ENCODE results near the gene CLIC4. TPM values are rescaled to one million over a fixed set of nuclear protein-coding genes. Genes with fewer than 3 reads are reported as not detected.

CLIC4 gene
- total RNA-seq, 2 experiments from 2014 or later: 7.1 to 7.7 TPM

Other genes starting within 250 kb of the CLIC4 start
- 10 to 100 TPM; 63.7 to 65.6 TPM for gene RCAN3, start 242.6 kb upstream of the CLIC4 start, total RNA-seq
- under 1 TPM in 1 of 2 experiments, not detected in 1; 0.05 TPM for gene NCMAP, start 189.4 kb upstream of the CLIC4 start, total RNA-seq
- 100 to 1,000 TPM; 189 to 207 TPM for gene SRRM1, start 102.1 kb upstream of the CLIC4 start, total RNA-seq
- 100 to 1,000 TPM; 144 to 147 TPM for gene RUNX3, start 184.8 kb downstream of the CLIC4 start, total RNA-seq

Data from activated CD8-positive, alpha-beta T cell treated with anti-CD3 and anti-CD28 coated beads, Interleukin-2, amount 10 ng/mL, durations not matched to agents 7 days and 5 days (primary cell).